HG02981 (cell line): ENCODE results near the gene C4A.
A peak's percentile ranks its signal among the peaks of the same experiment; 100 is the strongest.
"Not testable (repeated sequence)": the region's sequence is repeated elsewhere in the genome, so short reads cannot be mapped to it uniquely, and the experiment has no call there.

Experiments used
- ATAC-seq: cut with Tn5 transposase; IDR thresholded peaks from one replicate; pipeline ENCODE4 v1.9.1; 2021; ENCODE audit warnings: mild to moderate bottlenecking, moderate library complexity; ENCODE audit not compliant: unreplicated experiment

The C4A gene

DNA sequence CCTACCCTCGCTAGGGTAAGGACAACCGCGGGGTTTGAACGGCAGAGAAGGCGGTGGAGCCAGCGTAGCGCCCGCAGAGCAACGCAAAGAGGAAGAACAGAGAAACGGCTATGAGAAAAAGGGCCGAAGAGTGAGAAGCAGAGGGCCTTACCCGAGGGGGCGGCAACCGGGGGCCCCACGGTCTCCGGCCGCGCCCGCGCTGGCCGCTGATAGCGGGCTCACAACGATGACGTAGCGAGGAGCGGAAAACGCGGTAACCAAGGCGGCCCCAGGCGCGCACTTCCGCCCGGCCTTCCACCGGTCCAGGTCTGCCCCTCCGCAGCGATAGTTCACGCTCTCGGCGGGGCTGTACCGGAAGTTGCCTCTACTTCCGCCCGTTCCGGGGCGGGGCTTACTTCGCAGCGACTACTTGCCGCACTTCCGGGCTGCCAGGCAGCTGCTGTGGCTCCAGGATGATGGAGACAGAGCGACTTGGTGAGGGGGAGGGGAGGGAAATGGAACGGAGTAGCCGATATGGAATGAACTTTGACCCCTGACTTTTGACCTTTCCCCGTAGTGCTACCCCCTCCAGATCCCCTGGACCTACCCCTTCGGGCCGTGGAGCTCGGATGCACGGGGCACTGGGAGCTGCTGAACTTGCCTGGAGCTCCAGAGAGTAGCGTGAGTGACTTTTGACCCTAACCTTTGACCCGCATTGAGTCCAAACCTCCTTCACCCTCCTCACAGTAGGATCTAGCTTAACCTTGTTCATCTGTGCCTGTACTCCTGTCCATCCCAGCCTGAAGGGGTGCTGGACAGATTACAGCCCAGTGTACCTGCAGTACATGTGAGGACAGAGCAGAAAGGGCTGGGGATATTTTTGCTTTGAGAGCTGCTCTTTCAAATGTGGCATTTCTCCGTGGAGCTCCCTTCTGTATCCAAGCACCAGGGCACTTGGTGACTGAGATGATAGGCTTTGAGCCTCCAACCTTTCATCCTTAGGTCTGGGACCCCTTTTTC lies 22.8 kb upstream of the C4A start, which contains the start of the genes NELFE and SKIC2:
NELFE (minus strand) TSS at position 231 of the 999 bp plus-strand sequence. CDS start 525 bp downstream, outside the sequence.
SKIC2 (plus strand) TSS at position 435 of the 999 bp plus-strand sequence; CDS start at position 453, 18 bp downstream.
- ATAC-seq: peak; percentile 97

DNA sequence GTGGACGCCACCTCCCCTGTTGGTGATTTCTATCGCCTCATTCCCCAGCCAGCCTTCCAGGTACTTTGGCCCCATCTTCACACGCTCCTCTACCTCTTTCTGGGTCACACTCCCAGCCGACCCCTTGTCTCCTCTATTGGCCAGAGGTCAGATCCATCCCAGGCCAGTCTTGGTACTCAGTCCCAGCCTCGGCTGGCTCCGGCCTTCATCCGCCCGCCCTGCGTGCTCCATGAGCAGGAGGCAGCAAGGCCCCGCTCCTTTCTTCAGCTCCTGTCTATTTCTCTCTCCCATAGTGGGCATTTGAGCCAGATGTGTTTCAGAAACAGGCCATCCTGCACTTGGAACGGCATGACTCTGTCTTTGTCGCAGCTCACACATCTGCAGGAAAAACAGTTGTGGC lies 20.2 kb upstream of the C4A start:
- ATAC-seq: no peak

DNA sequence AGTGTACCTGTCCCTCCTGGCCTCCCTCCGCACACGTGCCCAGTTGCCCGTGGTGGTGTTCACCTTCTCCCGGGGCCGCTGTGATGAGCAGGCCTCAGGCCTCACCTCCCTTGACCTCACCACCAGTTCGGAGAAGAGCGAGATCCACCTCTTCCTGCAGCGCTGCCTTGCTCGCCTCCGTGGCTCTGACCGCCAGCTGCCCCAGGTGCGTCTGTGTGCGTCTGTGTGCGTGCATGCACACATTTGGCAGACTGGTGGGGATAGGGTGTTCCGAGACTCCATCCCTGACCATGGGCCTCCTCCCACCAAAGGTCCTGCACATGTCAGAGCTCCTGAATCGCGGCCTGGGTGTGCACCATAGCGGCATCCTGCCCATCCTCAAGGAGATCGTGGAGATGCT lies 17.9 kb upstream of the C4A start:
- no peak for ATAC-seq

DNA sequence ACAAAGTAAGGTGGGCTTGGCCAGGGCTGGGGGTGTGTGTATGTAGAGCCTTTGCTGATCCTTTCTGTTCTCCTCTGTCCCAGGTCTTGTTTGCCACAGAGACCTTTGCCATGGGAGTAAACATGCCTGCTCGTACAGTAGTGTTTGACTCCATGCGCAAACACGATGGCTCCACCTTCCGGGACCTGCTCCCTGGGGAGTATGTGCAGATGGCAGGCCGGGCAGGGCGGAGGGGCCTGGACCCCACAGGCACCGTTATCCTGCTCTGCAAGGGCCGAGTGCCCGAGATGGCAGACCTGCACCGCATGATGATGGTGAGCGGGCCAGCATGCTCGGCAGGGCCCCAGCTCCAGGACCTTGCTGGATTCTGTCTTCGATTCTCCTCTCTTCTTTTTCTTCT lies 16.2 kb upstream of the C4A start:
- no peak for ATAC-seq

DNA sequence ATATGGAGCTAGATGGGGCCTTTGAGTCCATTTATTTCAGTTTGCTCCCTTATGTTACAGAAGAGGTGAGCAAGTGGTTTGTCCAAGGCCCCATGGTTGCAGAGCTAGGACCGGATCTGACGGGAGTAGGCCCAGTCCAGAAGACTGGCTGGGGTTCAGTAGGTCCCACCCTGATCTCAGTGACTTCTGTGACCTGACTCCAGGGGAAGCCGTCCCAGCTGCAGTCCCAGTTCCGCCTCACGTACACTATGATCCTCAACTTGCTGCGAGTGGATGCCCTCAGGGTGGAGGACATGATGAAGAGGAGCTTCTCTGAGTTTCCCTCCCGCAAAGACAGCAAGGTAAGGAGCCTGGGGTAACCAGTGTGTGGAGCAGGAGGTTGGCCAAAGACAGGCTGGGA lies 15.4 kb upstream of the C4A start:
- ATAC-seq: no peak

DNA sequence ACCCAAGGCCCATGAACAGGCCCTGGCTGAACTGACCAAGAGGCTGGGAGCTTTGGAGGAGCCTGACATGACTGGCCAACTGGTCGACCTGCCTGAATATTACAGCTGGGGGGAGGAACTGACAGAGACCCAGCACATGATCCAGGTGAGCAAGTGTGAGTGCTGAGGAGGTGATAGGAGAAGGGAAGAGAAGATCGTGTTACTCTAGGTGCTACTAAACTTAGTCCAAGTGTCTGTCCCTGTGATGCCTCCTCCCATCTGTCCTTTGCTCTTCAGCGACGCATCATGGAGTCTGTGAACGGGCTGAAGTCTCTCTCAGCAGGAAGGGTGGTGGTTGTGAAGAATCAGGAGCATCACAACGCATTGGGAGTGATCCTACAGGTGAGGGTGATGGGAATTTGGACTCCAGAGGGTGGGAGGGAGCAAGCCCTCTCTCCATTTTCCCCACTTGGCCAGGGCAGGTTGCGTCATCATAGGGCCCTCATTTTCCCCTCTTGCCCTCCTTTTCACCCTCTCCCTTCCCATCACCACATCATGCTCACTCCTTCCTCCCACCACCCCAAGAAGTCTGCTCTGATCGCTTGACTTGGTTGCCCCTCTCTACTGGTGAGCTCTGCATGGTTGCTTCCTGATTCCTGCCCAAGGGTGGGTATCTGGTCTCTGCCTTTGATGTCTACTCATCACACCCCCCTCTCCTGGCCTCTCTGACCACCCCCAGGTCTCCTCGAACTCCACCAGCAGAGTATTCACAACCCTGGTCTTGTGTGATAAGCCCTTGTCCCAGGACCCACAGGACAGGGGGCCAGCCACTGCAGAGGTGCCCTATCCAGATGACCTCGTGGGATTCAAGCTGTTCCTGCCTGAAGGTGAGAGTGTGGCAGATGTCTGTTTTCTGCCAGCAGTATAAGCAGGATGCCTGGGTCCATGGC lies 14.6 kb upstream of the C4A start:
- no peak for ATAC-seq

DNA sequence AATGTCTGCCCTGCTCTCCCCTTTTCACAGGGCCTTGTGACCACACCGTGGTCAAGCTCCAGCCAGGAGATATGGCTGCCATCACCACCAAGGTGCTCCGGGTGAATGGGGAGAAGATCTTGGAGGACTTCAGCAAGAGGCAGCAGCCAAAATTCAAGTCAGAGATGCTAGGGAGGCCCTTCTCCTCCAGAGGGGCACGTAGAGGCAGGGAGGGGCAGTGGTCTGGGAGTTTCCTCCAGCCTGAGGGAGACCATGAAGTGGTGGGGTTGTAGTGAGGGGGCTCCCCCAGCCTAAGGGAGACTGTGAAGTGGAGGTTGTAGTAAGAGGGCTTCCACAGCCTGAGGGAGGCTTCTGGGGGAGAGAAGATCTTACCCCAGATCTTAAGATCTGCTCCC lies 13.9 kb upstream of the C4A start:
- ATAC-seq: no peak

DNA sequence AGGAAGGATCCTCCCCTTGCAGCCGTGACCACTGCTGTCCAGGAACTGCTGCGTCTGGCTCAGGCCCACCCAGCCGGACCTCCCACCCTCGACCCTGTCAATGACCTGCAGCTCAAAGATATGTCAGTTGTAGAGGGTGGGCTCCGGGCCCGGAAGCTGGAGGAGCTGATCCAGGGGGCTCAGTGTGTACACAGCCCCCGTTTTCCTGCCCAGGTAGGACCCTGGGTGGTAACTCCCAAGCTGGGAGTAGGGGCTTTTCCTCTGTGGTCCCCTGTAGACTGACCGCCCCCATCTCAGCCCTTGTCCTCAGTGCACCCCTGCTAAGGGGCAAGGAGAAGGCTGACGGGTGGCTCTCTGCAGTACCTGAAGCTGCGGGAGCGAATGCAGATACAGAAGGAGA lies 13.5 kb upstream of the C4A start:
- no peak for ATAC-seq

DNA sequence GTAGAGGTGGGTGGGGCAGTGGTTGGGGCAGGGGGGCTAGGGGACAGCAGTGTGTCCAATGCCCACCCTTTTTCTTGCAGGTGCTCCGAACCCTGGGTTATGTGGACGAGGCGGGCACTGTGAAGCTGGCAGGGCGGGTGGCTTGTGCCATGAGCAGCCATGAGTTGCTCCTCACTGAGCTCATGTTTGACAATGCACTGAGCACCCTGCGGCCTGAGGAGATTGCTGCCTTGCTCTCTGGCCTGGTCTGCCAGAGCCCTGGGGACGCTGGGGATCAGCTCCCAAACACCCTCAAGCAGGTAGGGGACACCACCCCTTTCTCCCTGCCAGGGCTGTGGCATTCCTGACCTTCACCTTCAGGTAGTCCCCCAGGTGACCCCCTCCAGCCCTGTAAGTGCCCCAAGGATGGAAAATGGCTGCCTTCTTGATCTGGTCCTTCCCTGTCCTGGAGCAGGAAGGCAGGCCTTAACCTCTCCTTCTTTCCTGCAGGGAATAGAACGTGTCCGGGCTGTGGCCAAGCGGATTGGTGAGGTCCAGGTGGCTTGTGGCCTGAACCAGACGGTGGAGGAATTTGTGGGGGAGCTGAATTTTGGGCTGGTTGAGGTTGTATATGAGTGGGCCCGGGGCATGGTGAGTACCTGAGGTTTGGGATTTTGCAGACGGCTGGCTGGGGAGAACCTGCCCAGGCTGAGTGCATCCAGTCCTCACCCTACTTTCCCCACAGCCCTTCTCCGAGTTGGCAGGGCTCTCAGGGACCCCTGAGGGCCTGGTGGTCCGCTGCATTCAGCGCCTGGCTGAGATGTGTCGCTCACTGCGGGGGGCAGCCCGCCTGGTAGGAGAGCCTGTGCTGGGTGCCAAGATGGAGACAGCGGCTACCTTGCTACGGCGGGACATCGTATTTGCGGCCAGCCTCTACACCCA lies 12.8 kb upstream of the C4A start:
- ATAC-seq: no peak

DNA sequence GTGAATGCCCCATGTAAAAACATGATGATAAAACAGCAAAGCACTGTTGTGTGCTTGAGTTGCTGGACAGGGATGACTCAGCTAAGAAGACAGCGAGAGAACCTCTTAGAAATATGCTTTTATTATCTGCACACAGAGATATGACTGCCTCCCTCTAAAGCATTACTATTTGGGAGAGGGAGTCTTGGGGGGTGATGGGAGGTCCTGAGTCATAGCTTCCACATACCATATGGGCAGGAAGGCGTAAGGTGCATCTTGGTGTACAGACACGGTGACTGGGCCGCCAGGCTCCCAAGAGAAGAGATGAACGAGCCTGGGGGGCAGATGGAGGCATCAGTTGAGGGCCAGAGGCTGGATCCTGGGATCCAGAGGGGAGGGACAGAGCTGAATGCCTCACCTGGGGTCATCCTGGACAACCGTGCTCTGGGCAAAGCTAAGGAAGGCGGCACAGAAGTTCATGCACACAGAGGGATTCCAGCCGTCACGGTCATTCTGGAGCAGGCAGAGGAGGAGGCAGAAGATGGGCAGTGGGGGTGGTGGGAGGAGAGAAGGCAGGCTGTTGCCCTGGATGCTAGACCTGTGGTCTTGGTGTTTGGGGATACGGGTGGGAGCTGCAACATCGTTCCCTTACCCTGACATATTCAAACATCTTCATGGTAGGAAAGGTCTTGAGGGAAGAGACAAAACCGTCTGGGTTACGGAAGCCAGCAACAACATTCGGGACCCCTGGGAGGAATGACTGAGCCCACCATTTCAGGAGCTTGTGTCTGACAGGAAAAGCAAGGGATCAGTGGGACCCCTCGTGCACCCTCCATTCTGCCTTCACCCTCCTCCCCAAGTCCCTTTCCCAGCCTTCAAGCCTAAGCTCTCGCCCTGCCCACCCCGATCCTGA lies 11.9 kb upstream of the C4A start:
- ATAC-seq: no peak

DNA sequence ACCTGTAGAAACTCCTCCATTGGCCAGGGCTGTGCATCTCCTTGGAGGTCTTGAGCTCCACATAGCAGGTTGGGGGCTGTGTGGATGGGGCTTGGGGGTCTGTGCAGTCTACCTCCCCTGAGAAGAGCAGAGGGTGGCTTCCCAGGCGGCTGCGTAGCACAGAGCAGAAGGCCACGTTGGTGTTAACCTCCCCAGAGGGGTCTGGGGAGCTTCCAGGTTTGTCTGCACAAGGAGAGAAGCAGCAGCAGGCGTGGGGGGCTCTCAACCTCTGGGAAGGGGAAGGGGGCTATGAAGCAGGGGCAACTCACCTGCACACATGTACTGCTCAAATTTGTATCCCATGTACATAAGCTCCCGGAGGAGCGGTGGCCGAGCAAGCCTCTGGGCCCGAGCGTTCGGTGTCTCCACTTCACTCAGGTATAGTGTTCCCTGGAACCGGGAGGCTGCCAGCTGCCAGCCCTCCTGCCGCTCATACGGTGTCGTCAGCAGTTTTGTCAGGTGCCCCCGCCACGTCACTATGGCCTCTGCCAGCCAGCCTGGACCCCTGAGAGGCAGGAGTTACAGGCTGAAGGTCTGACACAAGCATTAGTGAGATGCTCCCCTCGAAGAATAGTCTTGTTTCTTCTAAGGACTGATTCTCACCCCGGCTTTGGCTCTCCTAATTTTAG lies 11.1 kb upstream of the C4A start:
- no peak for ATAC-seq

DNA sequence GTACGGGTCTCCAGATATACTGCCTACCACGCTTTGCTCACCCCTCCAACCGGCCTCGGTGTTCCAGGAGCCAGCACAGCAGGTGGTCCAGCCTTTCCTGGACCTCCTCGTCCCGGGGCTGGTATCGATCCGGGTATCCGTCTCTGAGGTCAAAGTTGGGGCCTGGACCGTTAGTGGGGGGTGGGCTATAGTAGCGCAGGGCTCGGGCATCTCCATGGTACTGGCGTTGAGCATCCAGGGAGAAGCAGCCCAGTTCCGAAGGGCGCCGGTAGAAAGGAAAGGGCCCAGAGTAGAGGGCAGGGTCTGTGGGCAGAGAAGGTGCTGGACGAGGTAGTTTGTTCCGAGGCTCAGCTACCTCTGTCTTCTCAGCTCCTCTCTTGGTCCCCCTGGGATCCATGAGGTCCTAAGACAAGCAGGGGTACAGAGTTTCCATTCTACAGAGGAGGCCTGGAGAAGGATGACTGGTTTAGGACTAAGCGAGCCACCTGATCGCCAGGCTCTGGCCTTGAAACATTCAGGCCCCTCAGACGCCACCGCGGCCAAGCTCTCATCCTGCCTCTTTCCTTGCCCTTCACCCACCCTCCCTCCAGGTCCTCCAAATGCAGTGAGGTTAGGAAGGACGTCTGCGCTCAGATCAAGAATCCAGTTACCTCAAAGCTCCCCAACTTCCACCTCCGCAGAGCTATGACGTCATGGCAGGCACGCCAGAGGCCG lies 10.4 kb upstream of the C4A start:
- ATAC-seq: no peak

DNA sequence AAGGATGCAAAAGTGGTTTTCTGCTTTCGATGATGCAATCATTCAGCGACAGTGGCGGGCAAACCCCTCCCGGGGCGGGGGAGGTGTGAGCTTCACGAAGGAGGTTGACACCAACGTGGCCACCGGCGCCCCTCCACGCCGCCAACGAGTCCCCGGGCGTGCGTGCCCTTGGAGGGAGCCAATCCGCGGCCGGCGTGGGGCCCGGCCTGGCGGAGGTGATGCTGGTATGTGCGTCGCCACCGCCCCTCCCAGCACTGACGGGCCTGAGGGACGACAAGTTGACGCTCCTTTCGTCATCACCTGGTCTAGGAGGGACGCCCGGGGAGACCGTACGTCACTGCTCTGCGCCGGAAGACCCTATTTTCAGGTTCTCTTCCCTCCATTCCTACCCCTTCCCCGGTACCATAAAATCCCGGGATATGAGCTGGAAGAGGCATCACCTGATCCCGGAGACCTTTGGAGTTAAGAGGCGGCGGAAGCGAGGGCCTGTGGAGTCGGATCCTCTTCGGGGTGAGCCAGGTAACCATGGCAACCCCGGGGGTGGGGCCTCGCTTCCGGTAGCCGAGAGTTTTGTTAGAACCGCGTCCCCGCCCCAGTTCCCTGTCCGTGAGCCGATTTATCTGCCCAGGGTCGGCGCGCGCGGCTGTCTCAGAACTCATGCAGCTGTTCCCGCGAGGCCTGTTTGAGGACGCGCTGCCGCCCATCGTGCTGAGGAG lies 9.7 kb upstream of the C4A start, which contains the start of gene DXO:
DXO (minus strand) TSS at position 146 of the 716 bp plus-strand sequence. CDS start 463 bp downstream, outside the sequence.
- ATAC-seq: peak; percentile 94

DNA sequence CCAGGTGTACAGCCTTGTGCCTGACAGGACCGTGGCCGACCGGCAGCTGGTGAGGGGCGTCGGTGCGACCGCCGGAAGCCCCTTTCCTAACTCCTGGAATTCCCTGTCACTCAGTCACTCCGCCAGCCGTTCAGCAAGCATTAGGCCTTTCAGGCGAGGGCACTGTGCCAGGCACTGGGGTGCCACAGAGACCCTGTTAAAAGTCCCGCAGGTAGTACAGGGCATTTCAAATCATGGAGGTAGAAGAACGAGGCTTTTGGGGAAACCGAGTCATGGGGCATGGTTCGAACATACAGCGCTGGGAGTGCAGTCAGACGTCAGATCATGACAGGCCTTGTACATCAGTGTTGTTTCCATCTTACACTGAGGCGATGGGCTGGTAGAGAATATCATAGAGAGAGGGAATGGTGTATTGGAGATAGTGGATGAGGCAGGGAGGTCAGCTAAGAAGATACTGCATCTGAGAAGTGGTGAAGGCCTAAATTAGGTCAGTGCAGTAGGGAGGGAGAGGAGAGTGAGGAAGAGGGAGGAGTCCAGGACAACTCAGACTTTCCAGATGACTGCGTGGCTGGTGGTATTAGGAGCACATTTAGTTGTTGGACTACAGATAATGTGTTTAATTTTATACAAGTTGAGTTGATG lies 9.0 kb upstream of the C4A start:
- ATAC-seq: no peak

DNA sequence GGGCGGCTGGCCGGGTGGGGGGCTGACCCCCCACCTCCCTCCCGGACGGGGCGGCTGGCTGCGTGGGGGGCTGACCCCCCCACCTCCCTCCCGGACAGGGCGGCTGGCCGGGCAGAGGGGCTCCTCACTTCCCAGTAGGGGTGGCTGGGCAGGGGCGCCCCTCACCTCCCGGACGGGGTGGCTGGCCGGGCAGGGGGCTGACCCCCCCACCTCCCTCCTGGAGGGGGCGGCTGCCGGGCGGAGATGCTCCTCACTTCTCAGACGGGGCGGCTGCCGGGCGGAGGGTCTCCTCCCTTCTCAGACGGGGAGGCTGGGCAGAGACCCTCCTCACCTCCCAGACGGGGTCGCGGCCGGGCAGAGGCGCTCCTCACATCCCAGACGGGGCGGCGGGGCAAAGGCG lies 5.8 kb upstream of the C4A start:
- ATAC-seq: not testable (repeated sequence)

DNA sequence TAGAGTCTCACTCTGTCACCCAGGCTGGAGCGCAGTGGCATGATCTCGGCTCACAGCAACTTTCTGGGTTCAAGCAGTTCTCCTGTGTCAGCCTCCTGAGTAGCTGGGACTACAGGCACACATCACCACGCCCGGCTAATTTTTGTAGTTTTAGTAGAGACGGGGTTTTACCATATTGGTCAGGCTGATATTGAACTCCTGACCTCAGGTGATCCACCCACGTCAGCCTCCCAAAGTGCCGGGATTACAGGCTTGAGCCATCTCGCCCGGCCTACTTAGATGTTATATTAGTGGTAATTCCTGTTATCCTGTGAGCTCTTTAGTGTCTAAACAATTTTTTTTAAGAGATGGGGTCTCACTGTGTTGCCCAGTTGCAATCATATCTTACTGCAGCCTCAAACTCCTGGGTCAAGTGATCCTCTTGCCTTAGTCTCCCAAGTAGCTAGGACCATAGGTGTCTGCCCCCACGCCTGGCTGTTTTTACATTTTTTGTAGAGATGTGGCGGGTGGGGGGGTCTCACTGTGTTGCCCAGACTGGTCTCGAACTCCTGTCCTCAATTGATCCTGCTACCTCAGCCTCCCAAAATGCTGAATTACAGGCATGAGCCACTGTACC lies 3.9 kb upstream of the C4A start:
- ATAC-seq: no peak
